ENCODE measurements around the gene ITIH5. TPM values are rescaled to one million over a fixed set of nuclear protein-coding genes. Genes with fewer than 3 reads are reported as not detected.
"Not testable (repeated sequence)": the region's sequence is repeated elsewhere in the genome, so short reads cannot be mapped to it uniquely, and the experiment has no call there.

The ITIH5 gene
- 22.8 and 24.4 TPM in 2 replicates for total RNA-seq
- 17.6 and 22.3 TPM in 2 replicates for polyA plus RNA-seq

GRCh38 chr10:7666253-7667023 lies at the start of gene ITIH5:
ITIH5 (minus strand) TSS chr10:7666966; CDS start chr10:7666892, 74 bp downstream.
- Histone ChIP-seq H3K27ac (no peak within 1 kb of the TSS), H2AFZ (peak within 1 kb of the TSS; percentile 86), H3K27me3 (peaks cover 42% of the 10 kb centered on the region)

GRCh38 chr10:7715515-7715914 lies 48.7 kb upstream of the ITIH5 start:
- WGBS (ENCODE audit: low lambda C conversion rate, missing lambda C conversion rate): 90% methylated on average over 7 of the region's 7 CpGs
- Histone ChIP-seq H3K9me3 (ENCODE audit: low read depth) (no peaks in the 10 kb centered on the region), H2AFZ (no peak overlapping the region), H3K4me1 (ENCODE audit: insufficient read depth) (no peaks in the 10 kb centered on the region), H3K79me2 (no peaks in the 10 kb centered on the region), H3K4me2 (no peak overlapping the region), H3K9me2 (replicated peaks; ENCODE audit: insufficient read depth) (no peaks in the 10 kb centered on the region), H3K36me3 (replicated peaks; ENCODE audit: insufficient read depth, low read depth) (no peaks in the 10 kb centered on the region), H4K20me1 (ENCODE audit: insufficient read depth, poor library complexity, severe bottlenecking) (no peaks in the 10 kb centered on the region), H3K27me3 (no peaks in the 10 kb centered on the region), H3K27ac (no peak overlapping the region), H3K4me3 (no peak overlapping the region)
- TF ChIP-seq CTCF (IDR thresholded peaks at IDR 0.05; ENCODE audit: poor library complexity) (no peak), EZH2phosphoT487 (IDR thresholded peaks at IDR 0.05; ENCODE audit: low read depth, severe bottlenecking, unreplicated experiment) (no peak), EZH2 (IDR thresholded peaks at IDR 0.05; ENCODE audit: borderline replicate concordance) (no peak)
- DNase-seq (ENCODE audit: low spot score): no peak

More at GRCh38 chr10:7666253-7667023, at the start of gene ITIH5:
- Histone ChIP-seq H3K9me3 (ENCODE audit: low read depth) (no peaks in the 10 kb centered on the region), H3K79me2 (peaks cover 2% of the 10 kb centered on the region), H3K4me2 (peak within 1 kb of the TSS; percentile 100), H3K4me3 (peak within 1 kb of the TSS; percentile 75), H3K36me3 (replicated peaks; ENCODE audit: insufficient read depth, low read depth) (no peaks in the 10 kb centered on the region), H4K20me1 (ENCODE audit: insufficient read depth, poor library complexity, severe bottlenecking) (no peaks in the 10 kb centered on the region), H3K9me2 (replicated peaks; ENCODE audit: insufficient read depth) (no peaks in the 10 kb centered on the region), H3K4me1 (ENCODE audit: insufficient read depth) (peaks cover 8% of the 10 kb centered on the region)
- 2% methylated on average over 35 of the region's 54 CpGs for WGBS (ENCODE audit: low lambda C conversion rate, missing lambda C conversion rate)
- DNase-seq (ENCODE audit: low spot score): peak; percentile 23
- TF ChIP-seq EZH2phosphoT487 (IDR thresholded peaks at IDR 0.05; ENCODE audit: low read depth, severe bottlenecking, unreplicated experiment) (no peak), EZH2 (IDR thresholded peaks at IDR 0.05; ENCODE audit: borderline replicate concordance) (peak; percentile 76), CTCF (IDR thresholded peaks at IDR 0.05; ENCODE audit: poor library complexity) (no peak)

- H4K20me1 ChIP-seq (ENCODE audit: insufficient read depth, poor library complexity, severe bottlenecking); H3K4me3 ChIP-seq; H3K4me2 ChIP-seq; H3K4me1 ChIP-seq (ENCODE audit: insufficient read depth); H2AFZ ChIP-seq; DNase-seq (ENCODE audit: low spot score); H3K27me3 ChIP-seq; H3K27ac ChIP-seq; H3K79me2 ChIP-seq; H3K9me3 ChIP-seq (ENCODE audit: low read depth); H3K9me2 ChIP-seq (replicated peaks; ENCODE audit: insufficient read depth); H3K36me3 ChIP-seq (replicated peaks; ENCODE audit: insufficient read depth, low read depth): not testable (repeated sequence)
- 87% methylated on average over 5 of the region's 5 CpGs for WGBS (ENCODE audit: low lambda C conversion rate, missing lambda C conversion rate)
Observed at GRCh38 chr10:7711075-7711474, 44.3 kb upstream of the ITIH5 start.

- DNase-seq (ENCODE audit: low spot score): no peak
- H4K20me1 ChIP-seq (ENCODE audit: insufficient read depth, poor library complexity, severe bottlenecking): no peaks in the 10 kb centered on the region
- H3K4me1 ChIP-seq (ENCODE audit: insufficient read depth): no peaks in the 10 kb centered on the region
- H3K79me2 ChIP-seq: no peaks in the 10 kb centered on the region
- H3K4me3 ChIP-seq: no peak overlapping the region
- 88% methylated on average over 1 of the region's 1 CpG for WGBS (ENCODE audit: low lambda C conversion rate, missing lambda C conversion rate)
- H3K4me2 ChIP-seq: no peak overlapping the region
- H3K27me3 ChIP-seq: no peaks in the 10 kb centered on the region
- TF ChIP-seq EZH2phosphoT487 (IDR thresholded peaks at IDR 0.05; ENCODE audit: low read depth, severe bottlenecking, unreplicated experiment) (no peak), EZH2 (IDR thresholded peaks at IDR 0.05; ENCODE audit: borderline replicate concordance) (no peak), CTCF (IDR thresholded peaks at IDR 0.05; ENCODE audit: poor library complexity) (no peak)
- no peak overlapping the region for H2AFZ ChIP-seq
- no peak overlapping the region for H3K27ac ChIP-seq
- no peaks in the 10 kb centered on the region for H3K36me3 ChIP-seq (replicated peaks; ENCODE audit: insufficient read depth, low read depth)
- H3K9me2 ChIP-seq (replicated peaks; ENCODE audit: insufficient read depth): no peaks in the 10 kb centered on the region
- H3K9me3 ChIP-seq (ENCODE audit: low read depth): no peaks in the 10 kb centered on the region
Observed at GRCh38 chr10:7710446-7710845, 43.7 kb upstream of the ITIH5 start.
